WTC11 (cell line): Measurements from ENCODE around the gene PIP5K1A. TPM values are rescaled to one million over a fixed set of nuclear protein-coding genes. Genes with fewer than 3 reads are reported as not detected.
"Not testable (repeated sequence)": the region's sequence is repeated elsewhere in the genome, so short reads cannot be mapped to it uniquely, and the experiment has no call there.

Experiments used
- ATAC-seq: fragments of 200-7000 bp; cut with Tn5 transposase; 2 replicates; pipeline ENCODE4 v1.10.0; 2021; ENCODE audit warnings: mild to moderate bottlenecking, moderate library complexity
- CTCF ChIA-PET: fragments of 300-600 bp; sonication (Branson Sonifier 250); formaldehyde crosslinking; loops from one replicate; lab custom pipeline; 2021; ENCODE audit warnings: antibody characterized with exemption; lab: Charles Lee
- POLR2A ChIA-PET: fragments of 350-600 bp; sonication (Branson Sonifier 250); formaldehyde crosslinking; loops from one replicate; lab custom pipeline; 2021; ENCODE audit warnings: antibody characterized with exemption; lab: Charles Lee
- DNase-seq: peaks from one replicate; pipeline ENCODE4 v3.0.0; 2021; ENCODE audit warnings: low spot score
- H3K27ac Mint-ChIP-seq: 2 replicates; pipeline ENCODE4 v1.8.0; 2021; ENCODE audit warnings: mixed read lengths
- H3K27me3 Mint-ChIP-seq: 2 replicates; pipeline ENCODE4 v1.8.0; 2021; ENCODE audit warnings: low read depth, mild to moderate bottlenecking, moderate library complexity, mixed read lengths
- H3K36me3 Mint-ChIP-seq: 2 replicates; pipeline ENCODE4 v1.8.0; 2021; ENCODE audit warnings: mixed read lengths
- H3K4me1 Mint-ChIP-seq: 2 replicates; pipeline ENCODE4 v1.8.0; 2022; ENCODE audit warnings: mixed read lengths
- H3K4me3 Mint-ChIP-seq: 2 replicates; pipeline ENCODE4 v1.8.0; 2021; ENCODE audit warnings: mild to moderate bottlenecking, moderate library complexity, mixed read lengths
- H3K9me3 Mint-ChIP-seq: 2 replicates; pipeline ENCODE4 v1.8.0; 2021; ENCODE audit warnings: mixed read lengths
- CREM ChIP-seq: sonication (generic); formaldehyde crosslinking; IDR thresholded peaks from 2 replicates; pipeline ENCODE4 v1.8.1; 2022; ENCODE audit warnings: mild to moderate bottlenecking, missing genetic modification reagents, moderate library complexity
- CTCF ChIP-seq: fragments of 200-600 bp; IDR thresholded peaks from 2 replicates; pipeline ENCODE4 v1.8.0; 2022; ENCODE audit warnings: antibody characterized with exemption
- FOXK1 ChIP-seq: sonication (generic); formaldehyde crosslinking; IDR thresholded peaks from 2 replicates; pipeline ENCODE4 v1.8.0; 2022; ENCODE audit warnings: mild to moderate bottlenecking, moderate library complexity, missing genetic modification reagents
- GTF2I ChIP-seq: fragments of 250-450 bp; sonication (Bioruptor Pico); conservative IDR thresholded peaks from 2 replicates; pipeline ENCODE4 v1.4.0; 2021; ENCODE audit warnings: mild to moderate bottlenecking
- IRF2 ChIP-seq: sonication (generic); formaldehyde crosslinking; IDR thresholded peaks from 2 replicates; pipeline ENCODE4 v1.8.0; 2022; ENCODE audit warnings: low read depth, missing genetic modification reagents, borderline replicate concordance
- NR2C2 ChIP-seq: sonication (generic); formaldehyde crosslinking; IDR thresholded peaks from 2 replicates; pipeline ENCODE4 v1.8.0; 2022; ENCODE audit warnings: mild to moderate bottlenecking, missing genetic modification reagents
- PRDM15 ChIP-seq: sonication (generic); formaldehyde crosslinking; IDR thresholded peaks from 2 replicates; pipeline ENCODE4 v1.8.0; 2022; ENCODE audit warnings: missing genetic modification reagents
- PRRX2 ChIP-seq: fragments of 250-450 bp; sonication (Bioruptor Pico); IDR thresholded peaks from 2 replicates; pipeline ENCODE4 v1.8.0; 2021; ENCODE audit warnings: mild to moderate bottlenecking
- TEAD1 ChIP-seq: sonication (generic); formaldehyde crosslinking; IDR thresholded peaks from 2 replicates; pipeline ENCODE4 v1.8.0; 2022; ENCODE audit warnings: mild to moderate bottlenecking, missing genetic modification reagents
- ZBTB43 ChIP-seq: sonication (generic); formaldehyde crosslinking; IDR thresholded peaks from 2 replicates; pipeline ENCODE4 v1.8.1; 2023; ENCODE audit warnings: mild to moderate bottlenecking, missing genetic modification reagents
- ZNF423 ChIP-seq: fragments of 250-450 bp; sonication (Bioruptor Pico); IDR thresholded peaks from 2 replicates; pipeline ENCODE4 v2.1.2; 2022; ENCODE audit warnings: mild to moderate bottlenecking, moderate library complexity
- total RNA-seq: library from RNA; stranded (reverse); gene quantifications from 3 replicates; pipeline ENCODE4 v1.2.3, GENCODE V29; 2021
- TF ChIP-seq, protein P1 (sequence below): sonication (generic); formaldehyde crosslinking; IDR thresholded peaks from 2 replicates; pipeline ENCODE4 v1.8.0; 2023; ENCODE audit warnings: missing genetic modification reagents, mild to moderate bottlenecking, borderline replicate concordance
- TF ChIP-seq, protein P2 (sequence below): sonication (generic); formaldehyde crosslinking; conservative IDR thresholded peaks from 2 replicates; pipeline ENCODE4 v1.8.1; 2023; ENCODE audit warnings: mild to moderate bottlenecking, low read depth, missing genetic modification reagents, moderate library complexity
- TF ChIP-seq, protein P3 (sequence below): sonication (generic); formaldehyde crosslinking; IDR thresholded peaks from 2 replicates; pipeline ENCODE4 v1.8.0; 2023; ENCODE audit warnings: missing genetic modification reagents
- TF ChIP-seq, protein P4 (sequence below): fragments of 250-450 bp; sonication (Bioruptor Pico); conservative IDR thresholded peaks from 2 replicates; pipeline ENCODE4 v1.9.0; 2021; ENCODE audit warnings: mild to moderate bottlenecking

The PIP5K1A gene
- total RNA-seq, 1 experiment from 2014 or later = 81.3 TPM

- TF ChIP-seq PRDM15 (CRISPR knock-in tag) = no peak
- TF ChIP-seq, protein P1, sequence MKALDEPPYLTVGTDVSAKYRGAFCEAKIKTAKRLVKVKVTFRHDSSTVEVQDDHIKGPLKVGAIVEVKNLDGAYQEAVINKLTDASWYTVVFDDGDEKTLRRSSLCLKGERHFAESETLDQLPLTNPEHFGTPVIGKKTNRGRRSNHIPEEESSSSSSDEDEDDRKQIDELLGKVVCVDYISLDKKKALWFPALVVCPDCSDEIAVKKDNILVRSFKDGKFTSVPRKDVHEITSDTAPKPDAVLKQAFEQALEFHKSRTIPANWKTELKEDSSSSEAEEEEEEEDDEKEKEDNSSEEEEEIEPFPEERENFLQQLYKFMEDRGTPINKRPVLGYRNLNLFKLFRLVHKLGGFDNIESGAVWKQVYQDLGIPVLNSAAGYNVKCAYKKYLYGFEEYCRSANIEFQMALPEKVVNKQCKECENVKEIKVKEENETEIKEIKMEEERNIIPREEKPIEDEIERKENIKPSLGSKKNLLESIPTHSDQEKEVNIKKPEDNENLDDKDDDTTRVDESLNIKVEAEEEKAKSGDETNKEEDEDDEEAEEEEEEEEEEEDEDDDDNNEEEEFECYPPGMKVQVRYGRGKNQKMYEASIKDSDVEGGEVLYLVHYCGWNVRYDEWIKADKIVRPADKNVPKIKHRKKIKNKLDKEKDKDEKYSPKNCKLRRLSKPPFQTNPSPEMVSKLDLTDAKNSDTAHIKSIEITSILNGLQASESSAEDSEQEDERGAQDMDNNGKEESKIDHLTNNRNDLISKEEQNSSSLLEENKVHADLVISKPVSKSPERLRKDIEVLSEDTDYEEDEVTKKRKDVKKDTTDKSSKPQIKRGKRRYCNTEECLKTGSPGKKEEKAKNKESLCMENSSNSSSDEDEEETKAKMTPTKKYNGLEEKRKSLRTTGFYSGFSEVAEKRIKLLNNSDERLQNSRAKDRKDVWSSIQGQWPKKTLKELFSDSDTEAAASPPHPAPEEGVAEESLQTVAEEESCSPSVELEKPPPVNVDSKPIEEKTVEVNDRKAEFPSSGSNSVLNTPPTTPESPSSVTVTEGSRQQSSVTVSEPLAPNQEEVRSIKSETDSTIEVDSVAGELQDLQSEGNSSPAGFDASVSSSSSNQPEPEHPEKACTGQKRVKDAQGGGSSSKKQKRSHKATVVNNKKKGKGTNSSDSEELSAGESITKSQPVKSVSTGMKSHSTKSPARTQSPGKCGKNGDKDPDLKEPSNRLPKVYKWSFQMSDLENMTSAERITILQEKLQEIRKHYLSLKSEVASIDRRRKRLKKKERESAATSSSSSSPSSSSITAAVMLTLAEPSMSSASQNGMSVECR (CRISPR knock-in tag) = no peak
- no peak for TF ChIP-seq TEAD1 (CRISPR knock-in tag)
Measured at GRCh38 chr1:151273924-151274466, 75.6 kb downstream of the PIP5K1A start (continued).

DNA sequence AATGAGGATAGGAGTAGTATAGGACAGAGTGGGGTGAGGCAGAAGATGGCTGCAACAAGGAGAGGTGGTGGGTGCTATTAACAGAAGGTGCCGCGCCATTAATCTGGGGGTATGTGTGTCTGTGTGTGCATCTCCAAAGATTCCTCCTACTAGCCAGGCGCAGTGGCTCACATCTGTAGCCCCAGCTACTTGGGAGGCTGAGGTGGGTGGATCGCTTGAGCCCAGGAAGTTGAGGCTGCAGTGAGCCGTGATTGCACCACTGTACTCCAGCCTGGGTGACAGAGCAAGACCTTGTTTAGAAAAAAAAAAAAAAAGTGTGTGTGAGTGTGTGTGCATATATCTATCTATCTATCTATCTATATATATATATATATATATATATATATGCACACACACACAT, 77.0 kb downstream of the PIP5K1A start:
- DNase-seq, H3K4me1 Mint-ChIP-seq, H3K4me3 Mint-ChIP-seq, H3K36me3 Mint-ChIP-seq, ATAC-seq, POLR2A ChIA-PET, H3K9me3 Mint-ChIP-seq, H3K27me3 Mint-ChIP-seq, H3K27ac Mint-ChIP-seq: not testable (repeated sequence)
- CTCF ChIA-PET = interaction anchor here (1.3 kb wide), 1 partner anchor 24 kb away, joined by 4 read pairs; no protein-coding TSS in a partner anchor

GRCh38 chr1:151277249-151277648, 78.9 kb downstream of the PIP5K1A start:
- Mint-ChIP-seq H3K27ac (no peak overlapping the region), H3K4me1 (no peaks in the 10 kb centered on the region), H3K4me3 (no peak overlapping the region), H3K27me3 (peaks cover 4% of the 10 kb centered on the region; the same call in 1 of the 2 replicates), H3K9me3 (no peaks in the 10 kb centered on the region), H3K36me3 (peaks cover 3% of the 10 kb centered on the region; the same call in 1 of the 2 replicates)
- ChIA-PET POLR2A (interaction anchor here (1.0 kb wide), 1 partner anchor 23 kb away, joined by 3 read pairs; the partner anchor contains the start of gene PSMD4), CTCF (interaction anchor here (2.2 kb wide), 1 partner anchor 25 kb away, joined by 8 read pairs; no protein-coding TSS in a partner anchor)
- ATAC-seq = no peak
- no peak for DNase-seq
- TF ChIP-seq PRRX2 (CRISPR knock-in tag) = no peak
- no peak for TF ChIP-seq GTF2I (CRISPR knock-in tag)
- TF ChIP-seq, protein P2, sequence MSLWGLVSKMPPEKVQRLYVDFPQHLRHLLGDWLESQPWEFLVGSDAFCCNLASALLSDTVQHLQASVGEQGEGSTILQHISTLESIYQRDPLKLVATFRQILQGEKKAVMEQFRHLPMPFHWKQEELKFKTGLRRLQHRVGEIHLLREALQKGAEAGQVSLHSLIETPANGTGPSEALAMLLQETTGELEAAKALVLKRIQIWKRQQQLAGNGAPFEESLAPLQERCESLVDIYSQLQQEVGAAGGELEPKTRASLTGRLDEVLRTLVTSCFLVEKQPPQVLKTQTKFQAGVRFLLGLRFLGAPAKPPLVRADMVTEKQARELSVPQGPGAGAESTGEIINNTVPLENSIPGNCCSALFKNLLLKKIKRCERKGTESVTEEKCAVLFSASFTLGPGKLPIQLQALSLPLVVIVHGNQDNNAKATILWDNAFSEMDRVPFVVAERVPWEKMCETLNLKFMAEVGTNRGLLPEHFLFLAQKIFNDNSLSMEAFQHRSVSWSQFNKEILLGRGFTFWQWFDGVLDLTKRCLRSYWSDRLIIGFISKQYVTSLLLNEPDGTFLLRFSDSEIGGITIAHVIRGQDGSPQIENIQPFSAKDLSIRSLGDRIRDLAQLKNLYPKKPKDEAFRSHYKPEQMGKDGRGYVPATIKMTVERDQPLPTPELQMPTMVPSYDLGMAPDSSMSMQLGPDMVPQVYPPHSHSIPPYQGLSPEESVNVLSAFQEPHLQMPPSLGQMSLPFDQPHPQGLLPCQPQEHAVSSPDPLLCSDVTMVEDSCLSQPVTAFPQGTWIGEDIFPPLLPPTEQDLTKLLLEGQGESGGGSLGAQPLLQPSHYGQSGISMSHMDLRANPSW (CRISPR knock-in tag) = no peak
- TF ChIP-seq, protein P3, sequence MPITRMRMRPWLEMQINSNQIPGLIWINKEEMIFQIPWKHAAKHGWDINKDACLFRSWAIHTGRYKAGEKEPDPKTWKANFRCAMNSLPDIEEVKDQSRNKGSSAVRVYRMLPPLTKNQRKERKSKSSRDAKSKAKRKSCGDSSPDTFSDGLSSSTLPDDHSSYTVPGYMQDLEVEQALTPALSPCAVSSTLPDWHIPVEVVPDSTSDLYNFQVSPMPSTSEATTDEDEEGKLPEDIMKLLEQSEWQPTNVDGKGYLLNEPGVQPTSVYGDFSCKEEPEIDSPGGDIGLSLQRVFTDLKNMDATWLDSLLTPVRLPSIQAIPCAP (CRISPR knock-in tag) = no peak
- TF ChIP-seq FOXK1 (CRISPR knock-in tag) = no peak
- no peak for TF ChIP-seq NR2C2 (CRISPR knock-in tag)
- no peak for TF ChIP-seq CTCF
- TF ChIP-seq ZNF423 = no peak
- TF ChIP-seq, protein P4, sequence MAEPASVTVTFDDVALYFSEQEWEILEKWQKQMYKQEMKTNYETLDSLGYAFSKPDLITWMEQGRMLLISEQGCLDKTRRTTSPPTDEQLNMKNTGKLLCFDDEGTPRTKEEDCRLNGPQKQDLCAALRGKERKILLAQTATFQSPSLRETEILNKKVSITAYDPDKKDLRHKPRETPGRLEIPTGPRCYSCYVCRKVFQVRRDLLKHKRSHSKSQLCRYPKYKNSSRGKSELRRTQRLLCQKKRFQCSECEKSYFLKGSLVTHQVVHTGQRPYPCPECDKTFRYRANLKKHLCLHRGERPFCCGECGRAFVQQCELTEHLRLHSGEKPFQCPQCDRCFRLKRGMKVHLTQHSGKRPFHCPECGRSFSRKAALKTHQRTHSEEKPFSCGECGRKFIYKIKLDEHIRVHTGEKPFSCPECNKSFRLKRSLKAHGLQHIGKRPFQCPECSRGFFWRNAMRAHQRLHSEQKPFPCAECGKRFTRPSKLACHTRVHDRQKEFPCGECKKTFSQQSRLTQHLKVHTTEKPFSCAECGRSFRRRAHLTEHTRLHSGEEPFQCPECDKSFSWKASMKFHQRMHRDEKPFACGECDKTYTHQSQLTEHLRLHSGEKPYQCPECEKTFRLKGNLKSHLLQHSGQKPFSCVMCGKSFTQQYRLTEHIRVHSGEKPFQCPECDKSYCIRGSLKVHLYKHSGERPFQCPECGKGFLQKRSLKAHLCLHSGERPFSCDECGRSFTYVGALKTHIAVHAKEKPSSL (CRISPR knock-in tag) = no peak
- TF ChIP-seq IRF2 (CRISPR knock-in tag) = no peak
- TF ChIP-seq ZBTB43 (CRISPR knock-in tag) = no peak
- TF ChIP-seq CREM (CRISPR knock-in tag) = no peak
